HepG2 (cell line): ENCODE results near the gene SERPIND1. TPM values are rescaled to one million over a fixed set of nuclear protein-coding genes. Genes with fewer than 3 reads are reported as not detected.

ENCODE experiments used
- CENPT ChIP-seq: sonication (generic); formaldehyde crosslinking; IDR thresholded peaks from 2 replicates; pipeline ENCODE4 v1.8.0; 2022; ENCODE audit warnings: low read depth, mild to moderate bottlenecking, moderate library complexity, missing genetic modification reagents
- HNF1A ChIP-seq, 2 experiments: sonication (generic) in 1 of 2; formaldehyde crosslinking in 1 of 2; IDR thresholded peaks; 2 replicates each; pipeline versions ENCODE4 v1.4.0 to v1.6.1; 2016 to 2020; ENCODE audit warnings: borderline replicate concordance in 1 of 2, low read depth in 1 of 2, mild to moderate bottlenecking in 1 of 2, missing genetic modification reagents in 1 of 2
- HNRNPL ChIP-seq: fragments of 200-400 bp; formaldehyde crosslinking; IDR thresholded peaks from 2 replicates; pipeline ENCODE4 v1.6.1; 2017; ENCODE audit warnings: mild to moderate bottlenecking, low read depth, low read length
- HOXA7 ChIP-seq: sonication (generic); formaldehyde crosslinking; IDR thresholded peaks from 2 replicates; pipeline ENCODE4 v1.8.1; 2022; ENCODE audit warnings: mild to moderate bottlenecking, missing genetic modification reagents, moderate library complexity
- IRX3 ChIP-seq: sonication (generic); formaldehyde crosslinking; IDR thresholded peaks from 2 replicates; pipeline ENCODE4 v1.8.1; 2023; ENCODE audit warnings: mild to moderate bottlenecking, low read depth, missing genetic modification reagents, borderline replicate concordance
- KDM5B ChIP-seq: sonication (generic); formaldehyde crosslinking; IDR thresholded peaks from 2 replicates; pipeline ENCODE4 v1.4.0; 2020; ENCODE audit warnings: missing genetic modification reagents, mild to moderate bottlenecking, borderline replicate concordance
- MEIS1 ChIP-seq: sonication (generic); formaldehyde crosslinking; IDR thresholded peaks from 2 replicates; pipeline ENCODE4 v1.9.0; 2021; ENCODE audit warnings: mild to moderate bottlenecking, missing genetic modification reagents, moderate library complexity, borderline replicate concordance
- NAIF1 ChIP-seq: sonication (generic); formaldehyde crosslinking; IDR thresholded peaks from 2 replicates; pipeline ENCODE4 v1.5.0; 2020; ENCODE audit warnings: mild to moderate bottlenecking, missing genetic modification reagents, borderline replicate concordance
- PRDM4 ChIP-seq: sonication (generic); formaldehyde crosslinking; IDR thresholded peaks from 2 replicates; pipeline ENCODE4 v1.9.0; 2021; ENCODE audit warnings: missing genetic modification reagents, borderline replicate concordance
- SAP130 ChIP-seq: IDR thresholded peaks from 2 replicates; pipeline ENCODE4 v1.6.1; 2016; ENCODE audit warnings: low read depth
- SRSF1 ChIP-seq: fragments of 200-400 bp; formaldehyde crosslinking; optimal IDR thresholded peaks from 2 replicates; pipeline ENCODE3; 2017; ENCODE audit warnings: mild to moderate bottlenecking, low read depth, low read length, moderate library complexity
- ZNF10 ChIP-seq: sonication (generic); formaldehyde crosslinking; IDR thresholded peaks from 2 replicates; pipeline ENCODE4 v1.4.0; 2020; ENCODE audit warnings: mild to moderate bottlenecking, low read depth, missing genetic modification reagents, borderline replicate concordance
- ZNF460 ChIP-seq: sonication (generic); formaldehyde crosslinking; IDR thresholded peaks from 2 replicates; pipeline ENCODE4 v1.5.1; 2020; ENCODE audit warnings: missing genetic modification reagents, mild to moderate bottlenecking, borderline replicate concordance
- ZNF768 ChIP-seq: sonication (generic); formaldehyde crosslinking; IDR thresholded peaks from 2 replicates; pipeline ENCODE4 v1.4.0; 2020; ENCODE audit warnings: missing genetic modification reagents
- ZNF83 ChIP-seq: sonication (generic); formaldehyde crosslinking; IDR thresholded peaks from 2 replicates; pipeline ENCODE4 v1.4.0; 2020; ENCODE audit warnings: missing genetic modification reagents, mild to moderate bottlenecking, borderline replicate concordance
- ZNF841 ChIP-seq: sonication (generic); formaldehyde crosslinking; IDR thresholded peaks from 2 replicates; pipeline ENCODE4 v1.8.1; 2023; ENCODE audit warnings: missing genetic modification reagents, borderline replicate concordance
- polyA plus RNA-seq, 8 experiments: library from polyadenylated mRNA; depleted of rRNA in 3 of 8; stranded (reverse) in 7 of 8; unstranded in 1 of 8; fragments of >200 nt; fragmentation: Illumina TruSeq in 4 of 8; extraction: Trizol in 4 of 8; gene quantifications; 2 replicates each; pipeline versions ENCODE4 v1.2.1 to v1.2.3, GENCODE V29; 2011 to 2016; ENCODE audit warnings: low read depth in 4 of 8, missing spikeins in 1 of 8, mixed read lengths in 1 of 8; ENCODE audit not compliant: insufficient read depth in 1 of 8
- total RNA-seq, 5 experiments: library from RNA; depleted of rRNA; stranded (reverse); fragments of >200 nt; fragmentation: Illumina TruSeq; extraction: Trizol; gene quantifications; 2 replicates each; pipeline ENCODE4 v1.2.3, GENCODE V29; 2016; ENCODE audit warnings: low read depth in 1 of 5
- TF ChIP-seq, protein P1 (sequence below): IDR thresholded peaks from 2 replicates; pipeline ENCODE4 v1.6.1; 2016; ENCODE audit warnings: missing biosample characterization, missing genetic modification reagents, low read depth
- TF ChIP-seq, protein P2 (sequence below): sonication (generic); formaldehyde crosslinking; IDR thresholded peaks from 2 replicates; pipeline ENCODE4 v1.8.1; 2023; ENCODE audit warnings: mild to moderate bottlenecking, missing genetic modification reagents, borderline replicate concordance
- TF ChIP-seq, protein P3 (sequence below): sonication (generic); formaldehyde crosslinking; IDR thresholded peaks from 2 replicates; pipeline ENCODE4 v1.4.0; 2020; ENCODE audit warnings: mild to moderate bottlenecking, low read depth, missing genetic modification reagents

SERPIND1 gene
- total and polyA plus RNA-seq, 2 of the 13 experiments (the other 11 are each of a cell fraction or from before 2014, with no cell fraction given), result 111 to 350 TPM

- TF ChIP-seq MEIS1 (CRISPR knock-in tag), result 0 out of 2 replicates have a peak, but pooled peaks have one; percentile 25
- TF ChIP-seq HOXA7 (CRISPR knock-in tag), result no peak
- TF ChIP-seq, protein P1, sequence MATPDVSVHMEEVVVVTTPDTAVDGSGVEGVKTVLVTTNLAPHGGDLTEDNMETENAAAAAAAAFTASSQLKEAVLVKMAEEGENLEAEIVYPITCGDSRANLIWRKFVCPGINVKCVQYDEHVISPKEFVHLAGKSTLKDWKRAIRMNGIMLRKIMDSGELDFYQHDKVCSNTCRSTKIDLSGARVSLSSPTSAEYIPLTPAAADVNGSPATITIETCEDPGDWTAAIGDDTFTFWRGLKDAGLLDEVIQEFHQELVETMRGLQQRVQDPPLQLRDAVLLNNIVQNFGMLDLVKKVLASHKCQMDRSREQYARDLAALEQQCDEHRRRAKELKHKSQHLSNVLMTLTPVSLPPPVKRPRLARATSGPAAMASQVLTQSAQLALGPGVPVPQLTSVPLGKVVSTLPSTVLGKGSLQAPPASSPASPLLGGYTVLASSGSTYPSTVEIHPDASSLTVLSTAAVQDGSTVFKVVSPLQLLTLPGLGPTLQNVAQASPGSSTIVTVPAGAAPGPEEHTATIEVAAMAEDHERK, result no peak
- no peak for TF ChIP-seq IRX3
- no peak for TF ChIP-seq CENPT
- no peak for TF ChIP-seq ZNF10
- TF ChIP-seq, protein P2, sequence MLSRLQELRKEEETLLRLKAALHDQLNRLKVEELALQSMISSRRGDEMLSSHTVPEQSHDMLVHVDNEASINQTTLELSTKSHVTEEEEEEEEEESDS (CRISPR knock-in tag), result 0 out of 2 replicates have a peak, but pooled peaks have one; percentile 51
- TF ChIP-seq HNF1A (IDR thresholded peaks at IDR 0.05; ENCODE audit: low read depth), result 0 out of 2 replicates have a peak, but pooled peaks have one; percentile 45
- peak; percentile 71; the same call in 1 of the 2 replicates for TF ChIP-seq HNF1A (CRISPR knock-in tag; IDR thresholded peaks at IDR 0.05; ENCODE audit: borderline replicate concordance)
- no peak for TF ChIP-seq NAIF1 (CRISPR knock-in tag)
- TF ChIP-seq KDM5B (CRISPR knock-in tag), result no peak
- TF ChIP-seq HNRNPL, result no peak
- TF ChIP-seq, protein P3, sequence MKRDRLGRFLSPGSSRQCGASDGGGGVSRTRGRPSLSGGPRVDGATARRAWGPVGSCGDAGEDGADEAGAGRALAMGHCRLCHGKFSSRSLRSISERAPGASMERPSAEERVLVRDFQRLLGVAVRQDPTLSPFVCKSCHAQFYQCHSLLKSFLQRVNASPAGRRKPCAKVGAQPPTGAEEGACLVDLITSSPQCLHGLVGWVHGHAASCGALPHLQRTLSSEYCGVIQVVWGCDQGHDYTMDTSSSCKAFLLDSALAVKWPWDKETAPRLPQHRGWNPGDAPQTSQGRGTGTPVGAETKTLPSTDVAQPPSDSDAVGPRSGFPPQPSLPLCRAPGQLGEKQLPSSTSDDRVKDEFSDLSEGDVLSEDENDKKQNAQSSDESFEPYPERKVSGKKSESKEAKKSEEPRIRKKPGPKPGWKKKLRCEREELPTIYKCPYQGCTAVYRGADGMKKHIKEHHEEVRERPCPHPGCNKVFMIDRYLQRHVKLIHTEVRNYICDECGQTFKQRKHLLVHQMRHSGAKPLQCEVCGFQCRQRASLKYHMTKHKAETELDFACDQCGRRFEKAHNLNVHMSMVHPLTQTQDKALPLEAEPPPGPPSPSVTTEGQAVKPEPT (CRISPR knock-in tag), result no peak
- TF ChIP-seq ZNF768 (CRISPR knock-in tag), result no peak
- no peak for TF ChIP-seq ZNF841 (CRISPR knock-in tag)
- no peak for TF ChIP-seq PRDM4 (CRISPR knock-in tag)
- no peak; the same call in 1 of the 2 replicates for TF ChIP-seq ZNF83 (CRISPR knock-in tag)
- TF ChIP-seq SAP130, result peak; percentile 93
- no peak for TF ChIP-seq ZNF460 (CRISPR knock-in tag)
- no peak for TF ChIP-seq SRSF1
These were observed at the start of gene SERPIND1 (continued) for GRCh38 chr22:20773793-20774212.
